Measurements from ENCODE around the gene IDH3G.
A peak's percentile ranks its signal among the peaks of the same experiment; 100 is the strongest.

Gene IDH3G

GRCh38 chrX:153801669-153802068 lies 7.5 kb upstream of the IDH3G start:
- H3K9me3 ChIP-seq (ENCODE audit: control insufficient read depth, insufficient read depth, low read length) = no peaks in the 10 kb centered on the region

DNA sequence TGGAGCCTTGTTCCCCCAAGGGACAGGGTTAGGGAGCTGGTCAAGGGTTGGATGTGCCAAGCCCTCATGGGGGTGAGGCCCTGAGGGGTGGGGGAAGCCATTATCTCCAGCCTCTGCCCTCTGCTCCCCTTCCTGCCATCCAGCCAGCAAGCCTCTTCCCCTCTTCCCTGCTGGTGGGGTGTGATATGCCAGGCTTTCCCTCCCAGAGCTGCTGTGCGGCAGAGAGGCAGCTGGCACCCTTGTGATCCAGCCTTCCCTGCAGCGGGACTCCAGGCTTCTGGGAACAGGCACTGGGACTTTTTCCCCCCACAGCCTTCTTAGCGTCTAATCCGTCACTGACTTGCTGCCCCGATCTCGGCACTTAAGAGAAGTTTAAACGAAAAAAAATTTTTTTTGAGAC lies 6.6 kb upstream of the IDH3G start:
- no peaks in the 10 kb centered on the region for H3K27me3 ChIP-seq (ENCODE audit: control insufficient read depth, insufficient read depth, low read length)
- WGBS (ENCODE audit: insufficient coverage, insufficient read length) = no CpG with 5 or more reads among the region's 7 CpGs
- no peaks in the 10 kb centered on the region for H3K9me3 ChIP-seq (ENCODE audit: control insufficient read depth, insufficient read depth, low read length)
- no peak overlapping the region for H3K4me3 ChIP-seq (ENCODE audit: low read length)
- no peaks in the 10 kb centered on the region; the same call in 1 of the 2 replicates for H3K4me1 ChIP-seq (ENCODE audit: control insufficient read depth, insufficient read depth, low read length)
- no peak overlapping the region for H3K27ac ChIP-seq (ENCODE audit: low read length)
- no peak for DNase-seq (ENCODE audit: low read depth, low spot score)
- H3K36me3 ChIP-seq (ENCODE audit: control insufficient read depth, insufficient read depth, low read length) = peaks cover 35% of the 10 kb centered on the region

More at GRCh38 chrX:153801669-153802068, 7.5 kb upstream of the IDH3G start:
- WGBS (ENCODE audit: insufficient coverage, insufficient read length) = no CpG with 5 or more reads among the region's 8 CpGs
- no peak overlapping the region for H3K27ac ChIP-seq (ENCODE audit: low read length)
- no peaks in the 10 kb centered on the region for H3K27me3 ChIP-seq (ENCODE audit: control insufficient read depth, insufficient read depth, low read length)
- no peak overlapping the region for H3K4me3 ChIP-seq (ENCODE audit: low read length)
- no peak for DNase-seq (ENCODE audit: low read depth, low spot score)
- H3K36me3 ChIP-seq (ENCODE audit: control insufficient read depth, insufficient read depth, low read length) = peaks cover 36% of the 10 kb centered on the region
- no peaks in the 10 kb centered on the region; the same call in 1 of the 2 replicates for H3K4me1 ChIP-seq (ENCODE audit: control insufficient read depth, insufficient read depth, low read length)

DNA sequence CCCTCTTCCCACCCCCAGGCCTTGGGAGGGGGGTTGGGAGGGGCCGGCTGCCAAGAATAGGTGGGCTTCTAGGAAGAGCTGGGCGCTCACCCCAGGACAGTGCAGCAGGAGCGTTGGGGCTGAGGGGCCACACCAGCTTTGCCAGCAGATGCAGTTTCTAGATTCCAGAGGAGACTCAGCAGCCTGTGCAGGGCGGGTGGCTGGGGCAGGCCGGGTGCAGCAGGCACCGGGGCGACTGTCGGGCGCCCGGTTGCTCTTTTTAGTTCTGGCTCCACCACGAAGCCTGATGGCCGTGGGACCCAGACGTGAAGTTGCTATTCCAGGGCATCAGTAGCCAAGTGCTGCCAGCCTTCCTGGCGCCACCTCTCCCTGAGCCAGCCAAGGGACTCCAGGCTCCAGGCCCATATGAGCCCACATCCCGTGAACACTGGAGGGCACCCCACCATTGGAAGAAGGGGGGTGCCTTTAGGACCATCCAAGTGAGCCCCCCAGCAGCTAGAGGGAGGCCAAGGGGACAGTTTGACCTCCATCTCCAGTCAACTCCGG lies 6.1 kb upstream of the IDH3G start:
- no peak for DNase-seq (ENCODE audit: low read depth, low spot score)
- Histone ChIP-seq H3K27me3 (ENCODE audit: control insufficient read depth, insufficient read depth, low read length) (no peaks in the 10 kb centered on the region), H3K27ac (ENCODE audit: low read length) (no peak overlapping the region), H3K36me3 (ENCODE audit: control insufficient read depth, insufficient read depth, low read length) (peaks cover 30% of the 10 kb centered on the region), H3K4me3 (ENCODE audit: low read length) (no peak overlapping the region), H3K9me3 (ENCODE audit: control insufficient read depth, insufficient read depth, low read length) (no peaks in the 10 kb centered on the region), H3K4me1 (ENCODE audit: control insufficient read depth, insufficient read depth, low read length) (peaks cover 2% of the 10 kb centered on the region; the same call in 1 of the 2 replicates)
- WGBS (ENCODE audit: insufficient coverage, insufficient read length) = no CpG with 5 or more reads among the region's 16 CpGs

DNA sequence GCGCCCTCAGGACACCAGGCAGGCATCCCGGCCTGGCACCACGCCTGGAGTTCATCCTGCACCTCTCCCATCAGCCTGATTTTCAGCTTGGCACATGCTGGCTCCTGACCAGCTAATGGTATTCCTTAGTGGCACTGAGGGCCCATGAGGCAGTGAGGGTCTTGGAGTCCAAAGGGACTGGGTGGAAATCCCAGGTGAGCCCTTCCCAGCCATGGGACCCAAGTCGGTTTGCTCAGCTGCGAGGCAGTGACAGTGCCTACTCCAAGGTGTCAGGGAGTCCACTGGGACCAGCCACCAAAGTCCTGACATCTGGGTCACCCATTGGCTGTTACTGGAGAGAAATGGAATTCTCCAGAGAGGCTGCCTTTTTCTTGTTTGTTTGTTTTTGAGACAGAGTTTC lies 5.2 kb upstream of the IDH3G start:
- no peak overlapping the region for H3K27ac ChIP-seq (ENCODE audit: low read length)
- no peak overlapping the region for H3K4me3 ChIP-seq (ENCODE audit: low read length)
- no CpG with 5 or more reads among the region's 5 CpGs for WGBS (ENCODE audit: insufficient coverage, insufficient read length)
- peaks cover 2% of the 10 kb centered on the region; the same call in 1 of the 2 replicates for H3K4me1 ChIP-seq (ENCODE audit: control insufficient read depth, insufficient read depth, low read length)
- peaks cover 29% of the 10 kb centered on the region for H3K36me3 ChIP-seq (ENCODE audit: control insufficient read depth, insufficient read depth, low read length)
- no peaks in the 10 kb centered on the region for H3K9me3 ChIP-seq (ENCODE audit: control insufficient read depth, insufficient read depth, low read length)
- H3K27me3 ChIP-seq (ENCODE audit: control insufficient read depth, insufficient read depth, low read length) = no peaks in the 10 kb centered on the region
- DNase-seq (ENCODE audit: low read depth, low spot score) = no peak

DNA sequence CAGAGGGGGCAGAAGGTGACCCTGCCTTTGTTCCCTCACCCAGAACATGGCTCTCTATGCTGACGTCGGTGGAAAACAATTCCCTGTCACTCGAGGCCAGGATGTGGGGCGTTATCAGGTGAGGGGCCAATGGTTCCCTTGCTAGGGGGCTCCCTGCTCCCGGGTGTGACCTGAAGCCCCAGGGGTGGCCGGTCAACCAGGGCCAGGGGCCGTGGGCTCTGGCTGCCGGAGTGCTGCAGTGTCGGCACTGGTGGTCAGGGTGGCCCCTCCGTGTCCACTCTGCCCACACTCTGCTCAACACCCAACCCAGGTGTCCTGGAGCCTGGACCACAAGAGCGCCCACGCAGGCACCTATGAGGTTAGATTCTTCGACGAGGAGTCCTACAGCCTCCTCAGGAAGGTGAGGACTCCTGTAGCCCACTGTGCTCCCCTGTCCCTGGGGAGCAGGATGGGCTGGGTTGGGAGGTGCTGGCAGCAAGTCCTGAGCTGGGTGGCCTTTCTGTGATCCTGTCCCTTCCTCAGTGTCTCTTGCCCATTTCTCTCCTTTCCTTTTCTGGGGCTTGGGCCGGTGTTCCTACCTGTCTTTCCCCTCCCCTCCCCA lies 3.3 kb upstream of the IDH3G start:
- no peaks in the 10 kb centered on the region for H3K27me3 ChIP-seq (ENCODE audit: control insufficient read depth, insufficient read depth, low read length)
- H3K27ac ChIP-seq (ENCODE audit: low read length) = no peak overlapping the region
- no CpG with 5 or more reads among the region's 15 CpGs for WGBS (ENCODE audit: insufficient coverage, insufficient read length)
- H3K4me1 ChIP-seq (ENCODE audit: control insufficient read depth, insufficient read depth, low read length) = peaks cover 2% of the 10 kb centered on the region; the same call in 1 of the 2 replicates
- H3K36me3 ChIP-seq (ENCODE audit: control insufficient read depth, insufficient read depth, low read length) = peaks cover 14% of the 10 kb centered on the region
- no peak overlapping the region for H3K4me3 ChIP-seq (ENCODE audit: low read length)
- DNase-seq (ENCODE audit: low read depth, low spot score) = no peak
- H3K9me3 ChIP-seq (ENCODE audit: control insufficient read depth, insufficient read depth, low read length) = no peaks in the 10 kb centered on the region

DNA sequence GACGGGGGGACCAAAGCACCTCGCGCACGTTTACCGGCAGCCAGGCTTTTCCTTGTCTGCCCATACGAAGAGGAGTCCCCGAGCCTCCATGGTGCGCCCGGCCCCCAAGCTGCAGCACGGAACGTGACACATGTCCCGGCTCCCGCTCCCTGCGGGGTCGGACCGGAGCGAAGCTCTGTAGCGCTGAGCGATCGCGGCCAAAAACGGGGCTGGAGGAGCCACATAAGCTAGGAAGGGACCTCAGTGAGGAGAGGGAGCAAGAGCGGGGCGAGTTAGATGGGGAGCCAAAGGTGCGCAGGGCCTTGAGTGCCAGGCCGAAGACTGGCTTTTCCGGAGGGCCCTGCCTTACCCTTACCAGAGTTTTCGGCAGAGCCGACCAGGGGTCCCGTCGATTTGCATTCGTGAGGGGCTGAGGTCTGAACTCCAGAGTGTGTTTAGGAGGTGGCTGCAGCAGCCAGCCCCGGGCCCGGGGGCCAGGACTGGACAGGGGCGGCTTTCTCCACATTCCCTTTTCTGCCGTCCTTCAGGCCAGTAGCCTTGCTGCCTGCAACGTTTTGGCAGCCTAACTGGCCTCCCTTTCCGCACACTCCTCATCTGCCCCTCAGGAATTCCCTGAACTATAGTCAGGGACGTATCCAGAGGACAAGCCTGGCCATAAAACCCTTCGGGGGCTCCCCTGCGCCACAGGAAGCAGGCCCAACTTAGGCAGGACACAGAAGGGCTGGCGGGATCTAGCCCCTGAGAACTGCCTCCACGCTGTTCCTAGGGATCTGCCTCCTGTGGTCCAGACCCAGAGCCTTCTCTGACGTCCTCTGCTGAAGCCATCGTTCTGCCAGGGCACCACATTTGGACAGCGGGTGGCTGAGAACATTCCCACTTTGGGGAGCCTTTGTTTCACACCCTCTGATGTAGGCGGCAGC lies 982 bp upstream of the IDH3G start:
- Histone ChIP-seq H3K4me1 (ENCODE audit: control insufficient read depth, insufficient read depth, low read length) (0 out of 2 replicates have a peak, but pooled peaks cover 2% of the 10 kb centered on the region), H3K27ac (ENCODE audit: low read length) (no peak overlapping the region), H3K36me3 (ENCODE audit: control insufficient read depth, insufficient read depth, low read length) (peaks cover 13% of the 10 kb centered on the region), H3K27me3 (ENCODE audit: control insufficient read depth, insufficient read depth, low read length) (no peaks in the 10 kb centered on the region), H3K9me3 (ENCODE audit: control insufficient read depth, insufficient read depth, low read length) (no peaks in the 10 kb centered on the region), H3K4me3 (ENCODE audit: low read length) (peak overlapping the region; percentile 57; the same call in 1 of the 2 replicates)
- DNase-seq (ENCODE audit: low read depth, low spot score) = no peak
- no CpG with 5 or more reads among the region's 47 CpGs for whole genome bisulfite sequencing (ENCODE audit: insufficient coverage, insufficient read length)

DNA sequence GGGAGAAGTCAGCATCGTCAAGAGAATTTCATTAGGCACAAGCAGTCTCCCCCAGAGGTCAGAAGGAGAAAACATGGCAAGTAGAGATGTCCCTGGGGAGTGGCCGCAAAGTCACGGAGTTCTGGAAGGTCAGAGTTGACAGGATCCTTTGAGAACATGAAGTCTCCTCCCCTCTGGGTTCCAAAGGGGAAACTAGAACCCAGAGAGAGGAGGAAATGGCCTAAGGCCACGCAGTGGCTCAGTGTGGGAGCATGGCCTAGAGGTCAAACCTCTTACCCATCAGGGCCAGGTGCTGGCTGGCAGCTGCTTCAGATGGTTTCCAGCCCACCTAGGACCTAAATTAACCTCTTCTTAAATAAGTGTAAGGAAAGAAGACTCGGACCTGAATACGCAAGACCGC lies 884 bp downstream of the IDH3G start:
- WGBS (ENCODE audit: insufficient coverage, insufficient read length) = no CpG with 5 or more reads among the region's 7 CpGs
- no peaks in the 10 kb centered on the region for H3K27me3 ChIP-seq (ENCODE audit: control insufficient read depth, insufficient read depth, low read length)
- no peak overlapping the region for H3K27ac ChIP-seq (ENCODE audit: low read length)
- no peak for DNase-seq (ENCODE audit: low read depth, low spot score)
- H3K9me3 ChIP-seq (ENCODE audit: control insufficient read depth, insufficient read depth, low read length) = no peaks in the 10 kb centered on the region
- H3K4me3 ChIP-seq (ENCODE audit: low read length) = peak overlapping the region; percentile 57; the same call in 1 of the 2 replicates
- peaks cover 7% of the 10 kb centered on the region for H3K36me3 ChIP-seq (ENCODE audit: control insufficient read depth, insufficient read depth, low read length)
- H3K4me1 ChIP-seq (ENCODE audit: control insufficient read depth, insufficient read depth, low read length) = 0 out of 2 replicates have a peak, but pooled peaks cover 2% of the 10 kb centered on the region

GRCh38 chrX:153792368-153792767 lies 1.8 kb downstream of the IDH3G start:
- no peaks in the 10 kb centered on the region for H3K27me3 ChIP-seq (ENCODE audit: control insufficient read depth, insufficient read depth, low read length)
- 0 out of 2 replicates have a peak, but pooled peaks cover 2% of the 10 kb centered on the region for H3K4me1 ChIP-seq (ENCODE audit: control insufficient read depth, insufficient read depth, low read length)
- no peak overlapping the region for H3K4me3 ChIP-seq (ENCODE audit: low read length)
- DNase-seq (ENCODE audit: low read depth, low spot score) = no peak
- no CpG with 5 or more reads among the region's 6 CpGs for WGBS (ENCODE audit: insufficient coverage, insufficient read length)
- peaks cover 4% of the 10 kb centered on the region for H3K36me3 ChIP-seq (ENCODE audit: control insufficient read depth, insufficient read depth, low read length)
- H3K9me3 ChIP-seq (ENCODE audit: control insufficient read depth, insufficient read depth, low read length) = no peaks in the 10 kb centered on the region
- no peak overlapping the region for H3K27ac ChIP-seq (ENCODE audit: low read length)

GRCh38 chrX:153791104-153791852 lies 2.9 kb downstream of the IDH3G start:
- no peaks in the 10 kb centered on the region for H3K9me3 ChIP-seq (ENCODE audit: control insufficient read depth, insufficient read depth, low read length)
- H3K36me3 ChIP-seq (ENCODE audit: control insufficient read depth, insufficient read depth, low read length) = peaks cover 1% of the 10 kb centered on the region
- no peaks in the 10 kb centered on the region for H3K27me3 ChIP-seq (ENCODE audit: control insufficient read depth, insufficient read depth, low read length)
- H3K27ac ChIP-seq (ENCODE audit: low read length) = no peak overlapping the region
- no CpG with 5 or more reads among the region's 17 CpGs for WGBS (ENCODE audit: insufficient coverage, insufficient read length)
- DNase-seq (ENCODE audit: low read depth, low spot score) = no peak
- H3K4me1 ChIP-seq (ENCODE audit: control insufficient read depth, insufficient read depth, low read length) = 0 out of 2 replicates have a peak, but pooled peaks cover 2% of the 10 kb centered on the region
- no peak overlapping the region for H3K4me3 ChIP-seq (ENCODE audit: low read length)

GRCh38 chrX:153789654-153790053 lies 4.5 kb downstream of the IDH3G start:
- DNase-seq (ENCODE audit: low read depth, low spot score) = no peak
- Histone ChIP-seq H3K27ac (ENCODE audit: low read length) (no peak overlapping the region), H3K9me3 (ENCODE audit: control insufficient read depth, insufficient read depth, low read length) (no peaks in the 10 kb centered on the region), H3K27me3 (ENCODE audit: control insufficient read depth, insufficient read depth, low read length) (no peaks in the 10 kb centered on the region), H3K36me3 (ENCODE audit: control insufficient read depth, insufficient read depth, low read length) (peaks cover 7% of the 10 kb centered on the region), H3K4me1 (ENCODE audit: control insufficient read depth, insufficient read depth, low read length) (no peaks in the 10 kb centered on the region), H3K4me3 (ENCODE audit: low read length) (no peak overlapping the region)
- no CpG with 5 or more reads among the region's 12 CpGs for WGBS (ENCODE audit: insufficient coverage, insufficient read length)

All from iPS DF 6.9 (cell line).